H1 (cell line): ENCODE data around the gene KCNMB2. TPM values are rescaled to one million over a fixed set of nuclear protein-coding genes. Genes with fewer than 3 reads are reported as not detected.

Source experiments
- CTBP2 ChIP-seq: IDR thresholded peaks from 2 replicates; pipeline ENCODE4 v1.7.0; 2011; ENCODE audit warnings: borderline replicate concordance, mild to moderate bottlenecking, moderate library complexity, mixed read lengths, low read length; ENCODE audit not compliant: insufficient read depth, insufficient read length
- EP300 ChIP-seq, 2 experiments: IDR thresholded peaks; 1 replicate in 1 of 2; 2 replicates in 1 of 2; pipeline ENCODE4 v1.6.1; 2011 to 2012; ENCODE audit warnings: low read depth in 2 of 2, low read length in 2 of 2, mild to moderate bottlenecking in 2 of 2, borderline replicate concordance in 1 of 2, inconsistent platforms in 1 of 2, moderate library complexity in 1 of 2
- HDAC6 ChIP-seq: IDR thresholded peaks from one replicate; pipeline ENCODE4 v1.7.1; 2012; ENCODE audit warnings: low read depth, mild to moderate bottlenecking, inconsistent platforms, low read length, moderate library complexity
- JUND ChIP-seq: IDR thresholded peaks from 2 replicates; pipeline ENCODE4 v1.6.1; 2011; ENCODE audit warnings: mild to moderate bottlenecking, improper control_type of control experiment, low read length
- MAFK ChIP-seq: IDR thresholded peaks from 2 replicates; pipeline ENCODE4 v1.6.1; 2012; ENCODE audit warnings: low read depth, mild to moderate bottlenecking, improper control_type of control experiment, low read length
- RAD21 ChIP-seq, 2 experiments: IDR thresholded peaks in 1 of 2; conservative IDR thresholded peaks in 1 of 2; 2 replicates each; pipeline ENCODE4 v1.6.1; 2011; ENCODE audit warnings: low read depth in 2 of 2, low read length in 2 of 2, improper control_type of control experiment in 1 of 2, inconsistent platforms in 1 of 2, mild to moderate bottlenecking in 1 of 2, moderate library complexity in 1 of 2
- SIRT6 ChIP-seq: IDR thresholded peaks from one replicate; pipeline ENCODE4 v1.7.1; 2012; ENCODE audit warnings: low read length, inconsistent platforms
- TBP ChIP-seq: IDR thresholded peaks from 2 replicates; pipeline ENCODE4 v1.6.1; 2011; ENCODE audit warnings: low read depth, low read length, improper control_type of control experiment
- polyA plus RNA-seq, 7 experiments: library from polyadenylated mRNA; depleted of rRNA in 3 of 7; stranded (reverse) in 5 of 7; unstranded in 2 of 7; fragments of >200 nt in 5 of 7; fragments of 200-250 nt in 2 of 7; gene quantifications; 1 replicate in 5 of 7; 2 replicates in 1 of 7; 4 replicates in 1 of 7; pipeline versions ENCODE4 v1.2.1 to v1.2.3, GENCODE V29; 2011 to 2013; ENCODE audit warnings: missing spikeins in 2 of 7, mixed read lengths in 2 of 7
- total RNA-seq: library from RNA; stranded (reverse); fragmentation: NEBNext Ultra II Directional; extraction: Animal tissue kit (Norgen Biotek cat#: 25700); gene quantifications from 2 replicates; pipeline ENCODE4 v1.2.1, GENCODE V29; 2021
- TF ChIP-seq, protein P1 (sequence below): fragments of 300-600 bp; sonication (generic); IDR thresholded peaks from 2 replicates; pipeline ENCODE4 v1.7.1; 2012; ENCODE audit warnings: low read length, moderate library complexity, mild to moderate bottlenecking, inconsistent platforms; ENCODE audit not compliant: insufficient replicate concordance
- TF ChIP-seq, protein P2 (sequence below): IDR thresholded peaks from 2 replicates; pipeline ENCODE4 v1.6.1; 2011; ENCODE audit warnings: low read length, improper control_type of control experiment

Gene KCNMB2
- total and polyA plus RNA-seq, 2 of the 8 experiments (the other 6 are each of a cell fraction or from before 2014, with no cell fraction given): not detected

DNA sequence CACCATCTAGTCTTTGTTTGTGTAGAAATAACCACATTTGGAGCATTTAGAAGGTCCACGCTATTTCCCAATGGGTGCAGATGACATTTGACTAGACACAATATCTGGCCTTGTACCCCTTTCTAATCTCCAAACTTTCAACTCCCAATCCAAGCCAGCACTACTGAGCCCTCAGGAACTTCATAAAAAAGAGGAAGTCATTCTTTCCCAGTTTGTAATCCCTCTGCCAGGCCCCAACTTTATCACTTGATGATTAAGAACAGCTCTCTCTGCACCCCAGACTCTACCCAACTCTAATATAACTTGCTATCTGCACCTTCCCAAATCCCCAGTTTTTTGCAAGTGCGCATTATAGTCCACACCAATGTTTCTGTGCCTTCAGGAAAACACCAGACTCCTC, 170.2 kb downstream of the KCNMB2 start (continued):
- TF ChIP-seq, protein P1, sequence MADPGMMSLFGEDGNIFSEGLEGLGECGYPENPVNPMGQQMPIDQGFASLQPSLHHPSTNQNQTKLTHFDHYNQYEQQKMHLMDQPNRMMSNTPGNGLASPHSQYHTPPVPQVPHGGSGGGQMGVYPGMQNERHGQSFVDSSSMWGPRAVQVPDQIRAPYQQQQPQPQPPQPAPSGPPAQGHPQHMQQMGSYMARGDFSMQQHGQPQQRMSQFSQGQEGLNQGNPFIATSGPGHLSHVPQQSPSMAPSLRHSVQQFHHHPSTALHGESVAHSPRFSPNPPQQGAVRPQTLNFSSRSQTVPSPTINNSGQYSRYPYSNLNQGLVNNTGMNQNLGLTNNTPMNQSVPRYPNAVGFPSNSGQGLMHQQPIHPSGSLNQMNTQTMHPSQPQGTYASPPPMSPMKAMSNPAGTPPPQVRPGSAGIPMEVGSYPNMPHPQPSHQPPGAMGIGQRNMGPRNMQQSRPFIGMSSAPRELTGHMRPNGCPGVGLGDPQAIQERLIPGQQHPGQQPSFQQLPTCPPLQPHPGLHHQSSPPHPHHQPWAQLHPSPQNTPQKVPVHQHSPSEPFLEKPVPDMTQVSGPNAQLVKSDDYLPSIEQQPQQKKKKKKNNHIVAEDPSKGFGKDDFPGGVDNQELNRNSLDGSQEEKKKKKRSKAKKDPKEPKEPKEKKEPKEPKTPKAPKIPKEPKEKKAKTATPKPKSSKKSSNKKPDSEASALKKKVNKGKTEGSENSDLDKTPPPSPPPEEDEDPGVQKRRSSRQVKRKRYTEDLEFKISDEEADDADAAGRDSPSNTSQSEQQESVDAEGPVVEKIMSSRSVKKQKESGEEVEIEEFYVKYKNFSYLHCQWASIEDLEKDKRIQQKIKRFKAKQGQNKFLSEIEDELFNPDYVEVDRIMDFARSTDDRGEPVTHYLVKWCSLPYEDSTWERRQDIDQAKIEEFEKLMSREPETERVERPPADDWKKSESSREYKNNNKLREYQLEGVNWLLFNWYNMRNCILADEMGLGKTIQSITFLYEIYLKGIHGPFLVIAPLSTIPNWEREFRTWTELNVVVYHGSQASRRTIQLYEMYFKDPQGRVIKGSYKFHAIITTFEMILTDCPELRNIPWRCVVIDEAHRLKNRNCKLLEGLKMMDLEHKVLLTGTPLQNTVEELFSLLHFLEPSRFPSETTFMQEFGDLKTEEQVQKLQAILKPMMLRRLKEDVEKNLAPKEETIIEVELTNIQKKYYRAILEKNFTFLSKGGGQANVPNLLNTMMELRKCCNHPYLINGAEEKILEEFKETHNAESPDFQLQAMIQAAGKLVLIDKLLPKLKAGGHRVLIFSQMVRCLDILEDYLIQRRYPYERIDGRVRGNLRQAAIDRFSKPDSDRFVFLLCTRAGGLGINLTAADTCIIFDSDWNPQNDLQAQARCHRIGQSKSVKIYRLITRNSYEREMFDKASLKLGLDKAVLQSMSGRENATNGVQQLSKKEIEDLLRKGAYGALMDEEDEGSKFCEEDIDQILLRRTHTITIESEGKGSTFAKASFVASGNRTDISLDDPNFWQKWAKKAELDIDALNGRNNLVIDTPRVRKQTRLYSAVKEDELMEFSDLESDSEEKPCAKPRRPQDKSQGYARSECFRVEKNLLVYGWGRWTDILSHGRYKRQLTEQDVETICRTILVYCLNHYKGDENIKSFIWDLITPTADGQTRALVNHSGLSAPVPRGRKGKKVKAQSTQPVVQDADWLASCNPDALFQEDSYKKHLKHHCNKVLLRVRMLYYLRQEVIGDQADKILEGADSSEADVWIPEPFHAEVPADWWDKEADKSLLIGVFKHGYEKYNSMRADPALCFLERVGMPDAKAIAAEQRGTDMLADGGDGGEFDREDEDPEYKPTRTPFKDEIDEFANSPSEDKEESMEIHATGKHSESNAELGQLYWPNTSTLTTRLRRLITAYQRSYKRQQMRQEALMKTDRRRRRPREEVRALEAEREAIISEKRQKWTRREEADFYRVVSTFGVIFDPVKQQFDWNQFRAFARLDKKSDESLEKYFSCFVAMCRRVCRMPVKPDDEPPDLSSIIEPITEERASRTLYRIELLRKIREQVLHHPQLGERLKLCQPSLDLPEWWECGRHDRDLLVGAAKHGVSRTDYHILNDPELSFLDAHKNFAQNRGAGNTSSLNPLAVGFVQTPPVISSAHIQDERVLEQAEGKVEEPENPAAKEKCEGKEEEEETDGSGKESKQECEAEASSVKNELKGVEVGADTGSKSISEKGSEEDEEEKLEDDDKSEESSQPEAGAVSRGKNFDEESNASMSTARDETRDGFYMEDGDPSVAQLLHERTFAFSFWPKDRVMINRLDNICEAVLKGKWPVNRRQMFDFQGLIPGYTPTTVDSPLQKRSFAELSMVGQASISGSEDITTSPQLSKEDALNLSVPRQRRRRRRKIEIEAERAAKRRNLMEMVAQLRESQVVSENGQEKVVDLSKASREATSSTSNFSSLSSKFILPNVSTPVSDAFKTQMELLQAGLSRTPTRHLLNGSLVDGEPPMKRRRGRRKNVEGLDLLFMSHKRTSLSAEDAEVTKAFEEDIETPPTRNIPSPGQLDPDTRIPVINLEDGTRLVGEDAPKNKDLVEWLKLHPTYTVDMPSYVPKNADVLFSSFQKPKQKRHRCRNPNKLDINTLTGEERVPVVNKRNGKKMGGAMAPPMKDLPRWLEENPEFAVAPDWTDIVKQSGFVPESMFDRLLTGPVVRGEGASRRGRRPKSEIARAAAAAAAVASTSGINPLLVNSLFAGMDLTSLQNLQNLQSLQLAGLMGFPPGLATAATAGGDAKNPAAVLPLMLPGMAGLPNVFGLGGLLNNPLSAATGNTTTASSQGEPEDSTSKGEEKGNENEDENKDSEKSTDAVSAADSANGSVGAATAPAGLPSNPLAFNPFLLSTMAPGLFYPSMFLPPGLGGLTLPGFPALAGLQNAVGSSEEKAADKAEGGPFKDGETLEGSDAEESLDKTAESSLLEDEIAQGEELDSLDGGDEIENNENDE: no peak
- TF ChIP-seq SIRT6 (no peak), EP300 (IDR thresholded peaks at IDR 0.05; ENCODE audit: borderline replicate concordance in 1 of 2, low read depth in 2 of 2, low read length in 2 of 2) (no peak), MAFK (no peak), TBP (no peak), HDAC6 (no peak), JUND (no peak), CTBP2 (no peak), RAD21 (IDR thresholded peaks at IDR 0.05 in 1 of 2, conservative IDR thresholded peaks at IDR 0.05 in 1 of 2; ENCODE audit: low read depth in 2 of 2, low read length in 2 of 2) (no peak)
- TF ChIP-seq, protein P2, sequence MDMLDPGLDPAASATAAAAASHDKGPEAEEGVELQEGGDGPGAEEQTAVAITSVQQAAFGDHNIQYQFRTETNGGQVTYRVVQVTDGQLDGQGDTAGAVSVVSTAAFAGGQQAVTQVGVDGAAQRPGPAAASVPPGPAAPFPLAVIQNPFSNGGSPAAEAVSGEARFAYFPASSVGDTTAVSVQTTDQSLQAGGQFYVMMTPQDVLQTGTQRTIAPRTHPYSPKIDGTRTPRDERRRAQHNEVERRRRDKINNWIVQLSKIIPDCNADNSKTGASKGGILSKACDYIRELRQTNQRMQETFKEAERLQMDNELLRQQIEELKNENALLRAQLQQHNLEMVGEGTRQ: no peak
